Renal cortex interstitium (tissue), 15 donors: ENCODE data around the gene GSTT2B. TPM values are rescaled to one million over a fixed set of nuclear protein-coding genes. Genes with fewer than 3 reads are reported as not detected.
"Not testable (repeated sequence)": the region's sequence is repeated elsewhere in the genome, so short reads cannot be mapped to it uniquely, and the experiment has no call there.

ENCODE experiments used
- DNase-seq, 11 donors: peaks; one replicate each; pipeline ENCODE4 v3.0.0-alpha.2; 2013; ENCODE audit warnings: low read depth in 9 of 11, low spot score in 4 of 11; ENCODE audit errors: extremely low read depth in 1 of 11
- long read RNA-seq, 16 experiments: transcript quantifications; one replicate each; lab custom pipeline, GENCODE V29; 2026
- polyA plus RNA-seq, 3 donors: library from polyadenylated mRNA; unstranded; fragments of 120-200 nt; gene quantifications; one replicate each; pipeline ENCODE4 v1.2.1, GENCODE V29; 2013; ENCODE audit not compliant: insufficient read length in 3 of 3

Gene GSTT2B, protein sequence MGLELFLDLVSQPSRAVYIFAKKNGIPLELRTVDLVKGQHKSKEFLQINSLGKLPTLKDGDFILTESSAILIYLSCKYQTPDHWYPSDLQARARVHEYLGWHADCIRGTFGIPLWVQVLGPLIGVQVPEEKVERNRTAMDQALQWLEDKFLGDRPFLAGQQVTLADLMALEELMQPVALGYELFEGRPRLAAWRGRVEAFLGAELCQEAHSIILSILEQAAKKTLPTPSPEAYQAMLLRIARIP
- polyA plus RNA-seq = 10 to 100 TPM; 13.0 to 16.1 (median 13.1) TPM
- long read RNA-seq, donor 1, partial matches to known transcripts = 0 of 2 reads
- long read RNA-seq, donor 1, other reads (novel, unspliced or antisense) = 0 of 2 reads
- long read RNA-seq, donor 2, transcript GSTT2B-201 (5 exons, 1,099 nt) = major isoform, 8 of 9 reads
- long read RNA-seq, donor 2, partial matches to known transcripts = 0 of 9 reads
- long read RNA-seq, donor 2, other reads (novel, unspliced or antisense) = 0 of 9 reads
- long read RNA-seq, donor 3, transcript GSTT2B-201 (5 exons, 1,099 nt) = major isoform, 11 of 12 reads
- long read RNA-seq, donor 3, partial matches to known transcripts = 0 of 12 reads
- long read RNA-seq, donor 3, other reads (novel, unspliced or antisense) = 0 of 12 reads
- long read RNA-seq, donor 4 = 0 reads
- long read RNA-seq, donor 5, transcript GSTT2B-201 (5 exons, 1,099 nt) = major isoform, 5 of 6 reads
- long read RNA-seq, donor 5, partial matches to known transcripts = 0 of 6 reads
- long read RNA-seq, donor 5, other reads (novel, unspliced or antisense) = 0 of 6 reads
- long read RNA-seq, donor 6, partial matches to known transcripts = 0 of 4 reads
- long read RNA-seq, donor 6, other reads (novel, unspliced or antisense) = 0 of 4 reads
- long read RNA-seq, donor 7, partial matches to known transcripts = 0 of 5 reads
- long read RNA-seq, donor 7, other reads (novel, unspliced or antisense) = 0 of 5 reads
- long read RNA-seq, donor 8, partial matches to known transcripts = 0 of 2 reads
- long read RNA-seq, donor 8, other reads (novel, unspliced or antisense) = 0 of 2 reads
- long read RNA-seq, donor 9, partial matches to known transcripts = 0 of 2 reads
- long read RNA-seq, donor 9, other reads (novel, unspliced or antisense) = 0 of 2 reads
- long read RNA-seq, donor 10, transcript GSTT2B-201 (5 exons, 1,099 nt) = major isoform, 8 of 8 reads
- long read RNA-seq, donor 10, partial matches to known transcripts = 0 of 8 reads
- long read RNA-seq, donor 10, other reads (novel, unspliced or antisense) = 0 of 8 reads
- long read RNA-seq, donor 11, partial matches to known transcripts = 0 of 3 reads
- long read RNA-seq, donor 11, other reads (novel, unspliced or antisense) = 0 of 3 reads
- long read RNA-seq, donor 12, transcript GSTT2B-201 (5 exons, 1,099 nt) = major isoform, 5 of 6 reads
- long read RNA-seq, donor 12, partial matches to known transcripts = 0 of 6 reads
- long read RNA-seq, donor 12, other reads (novel, unspliced or antisense) = 0 of 6 reads
- long read RNA-seq, donor 13, transcript GSTT2B-201 (5 exons, 1,099 nt) = major isoform, 12 of 13 reads
- long read RNA-seq, donor 13, partial matches to known transcripts = 0 of 13 reads
- long read RNA-seq, donor 13, other reads (novel, unspliced or antisense) = 0 of 13 reads
- long read RNA-seq, donor 14 = 0 reads
- long read RNA-seq, donor 15, partial matches to known transcripts = 0 of 4 reads
- long read RNA-seq, donor 15, other reads (novel, unspliced or antisense) = 0 of 4 reads
- long read RNA-seq, donor 16, transcript GSTT2B-201 (5 exons, 1,099 nt) = major isoform, 21 of 25 reads
- long read RNA-seq, donor 16, partial matches to known transcripts = 0 of 25 reads
- long read RNA-seq, donor 16, other reads (novel, unspliced or antisense) = 0 of 25 reads

DNA sequence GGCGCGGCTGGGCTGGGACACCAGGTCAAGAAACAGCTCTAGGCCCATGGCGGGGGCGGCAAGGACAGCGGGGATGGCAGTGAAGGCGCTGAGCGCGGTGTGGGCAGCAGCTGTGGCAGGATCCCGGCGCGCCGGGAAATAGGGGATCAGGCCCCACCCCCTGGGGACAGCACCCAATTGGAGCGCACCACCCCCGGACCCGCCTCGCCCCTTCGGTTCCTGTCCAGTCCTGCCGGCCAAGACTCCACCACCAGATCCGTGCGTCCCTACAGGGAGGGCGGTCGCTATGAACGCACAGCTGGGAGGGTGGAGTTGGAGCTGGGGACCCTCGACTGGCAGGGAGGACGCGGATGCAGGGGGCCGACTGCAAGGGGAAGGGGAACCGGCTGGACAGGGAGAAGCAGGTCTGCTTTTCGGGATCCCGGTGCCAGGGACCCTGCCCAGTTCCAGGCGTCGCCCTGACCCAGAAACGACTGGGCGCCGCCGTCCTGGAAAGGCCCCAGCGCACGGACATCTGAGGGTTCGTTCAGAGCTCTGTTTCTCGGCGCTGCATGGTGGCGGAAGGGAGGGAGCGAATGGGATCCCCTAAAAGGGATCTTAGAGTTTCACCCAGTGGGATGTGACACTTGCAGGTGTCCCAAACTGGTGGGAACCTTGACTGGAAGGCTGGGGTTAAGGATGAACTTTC lies at the start of gene GSTT2B:
GSTT2B (minus strand) TSS at position 112 of the 688 bp plus-strand sequence; CDS start at position 48, 64 bp downstream.
- not testable (repeated sequence) for DNase-seq

DNA sequence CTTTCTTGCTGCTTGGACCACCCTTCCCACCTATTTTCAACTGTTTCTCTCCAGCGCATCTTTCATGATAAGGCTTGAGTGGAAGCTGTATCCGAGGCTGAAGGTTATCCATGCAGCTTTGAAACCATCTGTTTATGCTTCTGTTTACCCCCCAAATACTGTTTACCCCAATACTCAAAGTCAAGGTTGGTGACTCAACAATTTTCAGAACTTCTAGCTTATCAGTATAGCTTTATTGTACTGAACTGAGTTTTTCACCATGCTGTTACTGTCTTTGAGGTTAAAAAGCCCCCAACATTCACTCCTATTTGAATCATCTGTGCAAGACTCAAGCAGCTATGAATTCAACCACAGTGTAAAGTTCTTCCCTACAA lies 49.0 kb upstream of the GSTT2B start:
- no peak for DNase-seq

DNA sequence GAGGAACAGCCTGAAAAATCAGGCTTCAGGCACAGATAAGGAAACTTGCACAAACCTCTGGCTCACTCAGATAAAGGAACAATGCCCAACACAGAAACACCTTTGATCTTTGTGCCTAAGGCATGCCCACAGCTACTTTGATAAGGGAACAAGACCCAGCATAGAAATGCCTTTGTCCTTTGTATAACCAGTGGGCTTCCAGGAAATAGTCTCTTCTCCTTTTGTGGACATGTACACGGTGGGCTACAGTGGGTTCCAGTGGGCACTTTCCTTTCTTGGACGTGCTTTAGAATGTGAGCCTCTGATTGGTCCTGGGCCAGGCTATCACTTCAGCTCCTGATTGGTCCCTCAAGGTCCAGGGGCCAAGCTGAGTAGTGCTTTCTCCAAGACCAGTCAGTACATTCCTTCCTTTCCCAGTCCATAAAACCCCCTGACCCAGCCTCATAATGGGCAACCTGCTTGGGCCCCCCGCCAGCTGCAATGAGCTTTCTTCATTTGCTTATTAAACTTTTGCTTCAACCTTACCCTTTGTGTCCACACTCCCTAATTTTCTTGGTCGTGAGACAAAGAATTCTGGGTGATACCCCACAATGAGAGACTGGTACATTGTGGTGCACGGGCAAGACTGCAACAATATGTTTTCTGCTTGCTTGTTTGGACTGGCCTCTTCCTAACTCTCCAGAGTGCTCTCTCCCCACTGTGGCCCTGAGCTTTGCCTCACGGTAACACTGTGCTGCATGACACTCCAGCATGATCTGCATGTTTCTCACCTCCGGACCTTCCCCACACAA lies 48.4 kb upstream of the GSTT2B start:
- DNase-seq = no peak

DNA sequence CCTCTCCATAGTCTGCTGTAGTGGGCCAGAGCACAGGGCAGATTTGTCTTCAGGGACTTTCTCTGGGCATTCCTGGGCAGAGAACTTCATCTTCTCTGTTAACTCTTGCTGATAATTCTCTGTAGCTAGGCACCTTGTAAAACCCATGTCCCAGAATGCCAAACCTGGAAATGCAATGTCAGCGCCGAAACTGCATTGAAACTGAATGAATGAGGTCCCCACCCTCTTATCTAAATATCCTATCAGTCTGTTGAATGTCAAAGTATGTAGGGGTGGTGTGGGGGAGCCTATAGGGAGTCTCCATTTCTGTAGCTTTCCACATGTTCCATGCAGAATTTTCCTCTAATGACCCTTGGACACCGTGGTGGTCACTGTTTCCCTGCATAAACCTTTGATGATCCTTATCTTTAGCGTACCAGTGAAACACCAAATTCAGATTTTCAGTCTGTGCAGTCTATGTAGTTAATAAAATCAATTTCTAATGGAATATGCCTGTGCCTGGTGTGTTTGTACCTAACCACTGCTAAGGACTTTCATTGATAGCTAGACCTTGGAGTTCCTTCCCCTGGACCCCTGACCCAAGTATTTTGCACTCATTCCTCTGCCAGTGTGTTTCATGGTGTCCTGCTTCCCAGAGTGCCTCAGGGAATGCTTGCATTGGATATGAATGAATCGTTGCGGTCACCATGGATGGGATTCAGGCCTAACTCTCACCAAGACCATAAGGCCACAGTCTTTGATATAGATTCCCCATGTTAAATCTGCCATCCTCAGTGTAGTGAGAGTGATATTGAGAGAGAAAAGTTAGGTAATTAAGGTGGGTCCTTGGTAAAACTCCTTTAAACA lies 47.6 kb upstream of the GSTT2B start:
- no peak for DNase-seq

DNA sequence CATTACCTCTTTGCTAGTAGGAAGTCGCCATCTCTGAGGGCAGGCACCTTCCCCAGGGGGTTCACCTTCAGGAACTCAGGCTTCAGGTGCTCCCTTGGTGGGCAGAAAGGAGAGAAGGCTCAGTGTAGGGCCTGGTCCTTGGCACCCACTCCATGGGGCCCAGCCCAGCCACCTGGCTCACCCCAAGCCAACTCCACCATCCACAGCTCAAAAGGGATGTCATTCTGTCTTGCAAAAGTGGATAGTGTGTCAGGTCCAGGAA lies 47.0 kb upstream of the GSTT2B start:
- DNase-seq = no peak

DNA sequence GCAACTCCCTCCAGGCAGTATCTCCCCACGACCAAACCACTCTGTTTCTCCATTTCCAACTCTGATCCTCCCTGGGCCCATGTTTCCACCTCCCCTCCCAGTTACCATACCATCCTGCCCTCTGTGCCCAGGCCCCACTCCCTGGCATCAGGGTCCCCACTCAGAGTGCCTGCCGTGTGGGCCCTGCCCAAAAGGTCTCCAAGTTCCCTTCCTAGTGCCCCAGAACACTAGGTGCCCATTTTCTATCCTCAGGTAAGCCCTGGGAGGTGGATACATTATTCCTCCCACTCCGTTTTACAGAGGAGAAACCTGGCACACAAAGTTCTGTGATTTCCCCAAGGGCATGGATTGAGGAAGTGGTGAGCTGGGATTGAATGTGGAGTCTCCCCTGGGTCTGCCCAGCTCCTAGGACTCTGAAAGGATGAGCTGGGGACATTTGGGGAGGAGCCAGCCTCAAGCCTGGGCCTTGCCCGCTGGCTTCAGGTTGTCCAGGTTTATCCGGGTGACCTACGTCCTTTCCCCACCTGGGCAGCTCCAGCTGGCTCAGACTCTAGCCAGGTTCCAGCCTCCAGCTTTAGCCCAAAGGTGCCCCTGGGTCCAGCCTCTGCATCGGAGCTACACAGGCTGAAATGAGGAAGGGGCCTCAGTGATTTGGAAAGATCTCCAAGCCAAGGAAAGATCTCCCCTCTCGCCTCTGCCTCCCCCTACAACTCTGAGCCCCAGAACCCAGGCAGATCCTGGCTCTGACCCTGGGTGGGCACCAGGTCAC lies 46.4 kb upstream of the GSTT2B start:
- no peak for DNase-seq

DNA sequence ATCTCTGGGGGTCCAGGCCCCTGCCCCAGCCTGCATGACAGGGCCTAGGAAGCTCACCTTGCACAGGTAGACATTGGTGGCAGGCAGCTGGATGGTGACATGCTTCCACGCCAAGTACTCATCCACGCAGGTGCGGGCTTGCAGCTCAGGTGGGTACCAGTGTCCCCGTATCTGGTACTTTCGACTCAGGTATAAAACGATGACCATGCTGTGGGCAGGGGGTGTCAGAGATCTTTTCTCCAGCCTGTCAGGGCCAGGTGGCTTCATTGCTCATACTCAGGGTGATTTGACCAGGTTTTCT lies 45.9 kb upstream of the GSTT2B start:
- no peak for DNase-seq

DNA sequence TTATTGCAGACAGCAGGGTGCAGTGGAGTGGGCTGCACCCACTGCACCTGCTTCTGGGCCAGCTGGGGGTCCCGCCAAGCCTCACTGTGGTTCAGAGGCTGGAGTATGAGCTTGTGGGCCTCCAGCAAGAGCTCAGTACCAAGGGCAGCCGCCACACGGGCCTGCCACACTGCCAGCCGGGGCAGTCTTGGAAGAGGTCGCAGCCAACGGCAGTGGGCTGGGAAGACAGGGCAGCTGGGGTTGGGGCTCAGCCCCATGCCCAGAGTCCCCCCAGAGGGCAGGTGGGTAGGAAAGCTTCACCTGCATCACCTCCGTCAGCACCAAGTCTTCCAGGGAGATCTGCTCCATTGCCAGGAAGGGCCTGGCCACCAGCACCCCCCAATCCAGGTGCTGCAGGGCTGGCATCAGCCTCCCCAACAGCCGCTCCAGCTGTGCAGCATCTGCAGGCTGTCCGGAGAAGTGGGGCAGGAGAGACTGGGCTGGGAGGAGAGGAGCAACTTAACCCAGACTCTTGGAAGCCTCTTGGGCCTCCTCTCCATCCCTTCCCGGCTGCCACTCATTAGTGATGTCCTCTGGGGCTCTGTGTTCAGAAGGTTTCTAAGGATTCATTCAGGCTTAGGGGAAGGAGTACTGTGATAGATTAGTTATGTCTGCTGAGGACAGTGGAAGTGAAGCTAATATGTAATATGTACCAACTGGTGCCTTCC lies 45.4 kb upstream of the GSTT2B start:
- no peak for DNase-seq

DNA sequence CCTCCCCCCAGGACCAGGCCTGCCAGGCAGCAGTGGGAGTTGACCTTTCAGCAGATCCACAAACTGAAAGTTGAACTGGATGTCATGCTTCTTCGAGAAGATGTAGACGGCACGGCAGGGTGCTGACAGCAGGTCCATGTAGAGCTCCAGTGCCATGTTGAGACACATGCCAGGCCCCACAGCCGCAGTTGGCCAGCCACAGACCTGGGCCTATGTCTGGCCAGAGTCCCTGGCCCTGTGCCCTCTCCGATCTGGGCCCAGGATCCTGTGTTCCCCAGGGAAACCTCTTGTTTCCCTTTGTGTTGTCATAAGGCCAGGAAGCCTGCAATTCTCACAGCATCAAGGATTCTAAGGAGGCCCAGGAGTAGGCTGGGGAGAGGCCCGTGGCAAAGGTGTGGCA lies 44.2 kb upstream of the GSTT2B start, which contains the start of gene GSTT4:
GSTT4 (minus strand) TSS at position 253 of the 400 bp plus-strand sequence; CDS start at position 156, 97 bp downstream.
- no peak for DNase-seq

DNA sequence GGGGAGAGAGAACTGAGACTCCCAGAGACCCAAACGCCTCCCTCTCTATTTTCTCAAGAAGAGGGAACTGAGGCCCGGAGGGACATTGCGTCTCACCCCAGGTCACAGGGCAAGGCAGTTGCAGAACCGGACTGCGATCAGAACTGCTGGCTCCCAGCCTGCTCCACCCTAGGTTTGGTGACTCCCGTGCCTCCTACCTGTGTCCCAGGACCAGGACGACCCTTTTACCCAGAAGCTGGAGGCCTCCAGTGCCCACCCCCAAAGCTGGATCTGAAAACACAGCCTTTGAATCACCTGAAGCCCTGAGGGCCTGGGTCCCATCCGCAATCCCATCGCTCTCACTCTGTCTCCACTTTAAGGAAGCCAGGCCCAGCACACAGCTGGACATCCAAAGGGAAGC lies 42.9 kb upstream of the GSTT2B start:
- DNase-seq = no peak

DNA sequence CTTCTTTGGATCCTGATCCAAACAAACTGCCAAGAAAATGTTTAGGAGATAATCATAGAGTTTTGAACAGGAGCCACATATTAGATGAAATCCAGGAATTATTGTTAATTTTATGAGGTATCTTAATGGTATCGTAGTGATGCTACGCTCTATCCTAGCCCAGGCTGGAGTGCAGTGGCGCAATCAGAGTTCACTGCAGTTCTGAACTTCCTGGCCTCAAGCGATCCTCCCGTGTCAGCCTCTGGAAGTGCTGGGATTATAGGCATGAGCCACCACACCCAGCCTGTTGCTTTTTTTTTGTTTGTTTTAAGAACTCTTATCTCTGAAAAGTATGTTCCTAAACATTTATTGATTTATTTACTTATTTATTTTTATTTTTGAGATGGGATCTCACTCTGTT lies 41.9 kb upstream of the GSTT2B start:
- DNase-seq = no peak

DNA sequence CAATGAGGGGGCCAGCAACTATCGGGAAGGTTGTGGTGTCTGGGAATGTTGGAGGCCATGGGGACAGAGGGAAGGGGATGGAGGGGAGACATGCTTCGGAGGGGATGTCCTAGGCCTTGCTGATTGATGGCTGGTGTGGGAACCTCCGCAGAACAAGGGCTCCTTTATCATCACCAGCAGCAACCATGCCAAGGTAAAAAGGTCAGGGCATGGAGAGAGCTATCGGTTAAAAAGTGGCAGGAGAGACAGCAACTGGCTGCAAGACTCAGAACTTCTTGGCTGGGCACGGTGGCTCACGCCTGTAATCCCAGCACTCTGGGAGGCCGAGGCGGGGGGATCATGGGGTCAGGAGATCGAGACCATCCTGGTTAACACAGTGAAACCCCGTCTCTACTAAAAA lies 41.3 kb upstream of the GSTT2B start:
- no peak for DNase-seq

DNA sequence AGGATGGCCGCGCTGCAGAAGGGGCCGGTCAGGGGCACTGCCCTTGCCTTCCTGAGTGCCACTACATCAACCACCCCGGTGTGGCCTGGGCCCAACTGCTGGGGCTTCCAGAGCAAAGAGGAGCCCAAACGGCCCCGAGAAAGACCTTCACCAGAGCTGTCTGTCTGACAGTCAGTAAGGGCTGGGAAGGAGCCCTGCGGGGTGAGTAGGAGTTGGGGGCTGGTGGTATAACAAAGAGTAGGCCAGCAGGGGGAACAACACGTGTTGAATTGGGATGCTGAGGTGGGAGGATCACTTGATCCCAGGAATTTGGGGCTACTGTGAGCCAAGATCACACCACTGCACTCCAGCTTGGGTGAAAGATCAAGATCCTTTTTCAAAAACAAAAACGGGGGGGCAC lies 40.3 kb upstream of the GSTT2B start:
- DNase-seq = no peak

DNA sequence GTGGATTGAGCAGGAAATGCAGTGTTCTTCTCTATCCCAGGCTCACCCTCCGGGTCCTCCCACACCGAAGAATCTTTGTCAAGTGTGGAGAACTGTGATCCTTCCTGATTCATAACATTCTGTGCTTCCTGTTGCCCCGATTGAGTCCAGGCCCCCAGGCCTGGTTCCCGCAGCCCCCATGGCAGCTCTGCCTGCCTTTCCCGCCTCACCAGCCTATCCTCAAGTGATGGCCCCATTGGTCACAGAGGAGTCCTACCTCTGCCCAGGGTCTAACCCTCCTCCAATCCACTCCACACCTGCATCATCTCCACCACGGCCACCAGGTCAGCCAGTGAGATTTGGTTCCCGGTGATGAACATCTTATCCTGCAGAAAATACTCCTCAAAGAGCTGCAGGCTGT lies 38.8 kb upstream of the GSTT2B start:
- not testable (repeated sequence) for DNase-seq

DNA sequence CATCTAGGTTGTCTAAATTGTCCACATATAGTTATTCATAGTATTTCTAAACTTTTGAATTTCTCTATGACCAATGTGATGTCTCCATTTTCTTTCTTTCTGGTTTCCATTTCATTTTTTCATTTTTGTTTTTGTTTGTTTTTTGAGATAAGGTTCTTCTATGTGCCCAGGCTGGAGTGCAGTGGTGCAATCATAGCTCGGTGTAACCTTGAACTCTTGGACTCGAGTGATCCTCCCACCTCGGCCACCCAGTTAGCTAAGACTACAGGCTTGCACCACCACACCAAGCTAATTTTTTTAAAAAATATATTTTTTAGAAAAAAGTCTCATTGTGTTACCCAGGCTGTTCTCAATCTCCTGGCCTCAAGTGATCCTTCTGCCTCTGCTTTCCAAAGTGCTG lies 36.1 kb upstream of the GSTT2B start:
- no peak for DNase-seq
